Ishikawa (cell line): ENCODE data around the gene HRH2.

Experiments used
- CEBPB ChIP-seq: IDR thresholded peaks from 2 replicates; pipeline ENCODE4 v1.6.1; 2012
- CREB1 ChIP-seq: IDR thresholded peaks from 2 replicates; pipeline ENCODE4 v1.6.1; 2012; ENCODE audit warnings: low read depth
- FOXM1 ChIP-seq: IDR thresholded peaks from 2 replicates; pipeline ENCODE4 v1.6.1; 2012; ENCODE audit warnings: low read depth, borderline replicate concordance
- TEAD4 ChIP-seq: IDR thresholded peaks from 2 replicates; pipeline ENCODE4 v1.6.1; 2012

DNA sequence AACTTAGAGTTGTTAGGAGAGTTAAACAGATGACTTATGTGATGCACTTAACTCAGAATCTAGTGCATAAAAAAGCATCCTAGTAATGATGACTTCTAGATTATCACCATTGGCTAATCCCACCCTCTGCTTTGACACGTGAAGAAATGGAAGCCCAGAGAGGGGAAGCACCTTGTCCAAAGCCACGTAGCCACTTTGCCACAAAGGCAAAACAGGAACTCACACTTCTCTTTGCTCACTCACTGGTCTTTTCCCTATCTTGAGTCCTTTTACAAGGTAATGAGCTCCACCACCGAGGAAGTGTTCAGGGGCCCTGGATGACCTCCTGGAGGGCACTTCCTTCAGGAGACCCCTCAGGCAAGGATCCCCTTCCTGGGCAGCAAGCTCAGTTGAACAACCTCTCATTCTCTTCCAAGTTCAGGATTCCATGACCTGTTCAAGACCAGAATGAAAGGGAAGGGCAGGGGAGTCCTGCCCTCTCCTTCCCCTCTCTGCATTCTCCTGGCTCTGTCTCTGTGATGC lies 89.7 kb downstream of the HRH2 start:
- TF ChIP-seq CEBPB (no peak), FOXM1 (no peak), TEAD4 (no peak), CREB1 (no peak)
